ENCODE results near the gene PLA2R1. TPM values are rescaled to one million over a fixed set of nuclear protein-coding genes. Genes with fewer than 3 reads are reported as not detected.

Gene PLA2R1
- total and polyA plus RNA-seq, 2 donors (not counting 1 experiment from before 2014, with no cell fraction given), result 8.0 to 8.3 TPM

- no peaks in the 10 kb centered on the region for H4K20me1 ChIP-seq (ENCODE audit: control insufficient read depth, extremely low read depth, insufficient read depth, low read length)
- no peak overlapping the region for H3K27ac ChIP-seq (ENCODE audit: insufficient read depth, low read length)
- no peaks in the 10 kb centered on the region for H3K27me3 ChIP-seq (ENCODE audit: control insufficient read depth, insufficient read depth, low read length)
- no peaks in the 10 kb centered on the region for H3K4me1 ChIP-seq (ENCODE audit: control insufficient read depth, extremely low read depth, insufficient read depth, low read length)
- DNase-seq (ENCODE audit: low read depth in 2 of 2), result peak in 1 of 2 donors; percentile 35
- no peak overlapping the region for H3K4me3 ChIP-seq (replicated peaks in 1 of 4; ENCODE audit: control extremely low read depth in 1 of 4, insufficient read depth in 1 of 4, low read depth in 3 of 4, low read length in 4 of 4)
- no peaks in the 10 kb centered on the region for H3K79me2 ChIP-seq (ENCODE audit: control insufficient read depth, insufficient read depth, low read length)
- H2AFZ ChIP-seq (ENCODE audit: low read length), result no peak overlapping the region
- no peaks in the 10 kb centered on the region for H3K36me3 ChIP-seq (ENCODE audit: control insufficient read depth, insufficient read depth, low read length)
- TF ChIP-seq CTCF (conservative IDR thresholded peaks at IDR 0.05 in 1 of 2, IDR thresholded peaks at IDR 0.05 in 1 of 2; ENCODE audit: low read depth in 1 of 2, low read length in 2 of 2) (peak in 1 of 2 donors; percentile 4), EZH2 (IDR thresholded peaks at IDR 0.05; ENCODE audit: low read length, missing control alignments) (no peak)
- H3K9me3 ChIP-seq (ENCODE audit: control insufficient read depth, insufficient read depth, low read depth, low read length), result no peaks in the 10 kb centered on the region
- H3K9ac ChIP-seq (ENCODE audit: insufficient read depth, low read length), result no peak overlapping the region
- H3K4me2 ChIP-seq (ENCODE audit: extremely low read depth, insufficient read depth, low read length), result no peak overlapping the region
Observed at GRCh38 chr2:159998961-159999360, 63.5 kb downstream of the PLA2R1 start.

DNA sequence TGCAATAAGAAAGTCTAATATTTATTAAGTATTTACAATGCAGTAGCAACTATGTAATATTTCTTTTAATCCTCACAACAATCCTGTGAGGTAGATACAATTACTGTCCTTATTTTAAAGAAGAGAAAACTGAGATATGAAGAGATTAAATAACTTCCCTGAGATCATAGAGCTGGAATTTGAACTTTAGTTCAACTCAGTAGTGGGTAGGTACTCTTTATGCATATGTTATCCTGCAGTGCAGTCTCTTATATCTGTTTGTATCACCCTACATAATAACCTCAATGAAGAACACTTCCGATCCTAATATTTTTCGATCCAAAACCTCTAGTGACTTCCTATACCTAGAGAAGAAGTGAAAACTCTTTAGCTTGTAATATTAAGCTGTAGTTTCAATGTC lies 64.2 kb downstream of the PLA2R1 start:
- H3K4me1 ChIP-seq (ENCODE audit: control insufficient read depth, extremely low read depth, insufficient read depth, low read length), result no peaks in the 10 kb centered on the region
- H3K9ac ChIP-seq (ENCODE audit: insufficient read depth, low read length), result no peak overlapping the region
- no peak overlapping the region for H3K4me2 ChIP-seq (ENCODE audit: extremely low read depth, insufficient read depth, low read length)
- no peaks in the 10 kb centered on the region for H4K20me1 ChIP-seq (ENCODE audit: control insufficient read depth, extremely low read depth, insufficient read depth, low read length)
- H3K27me3 ChIP-seq (ENCODE audit: control insufficient read depth, insufficient read depth, low read length), result no peaks in the 10 kb centered on the region
- no peaks in the 10 kb centered on the region for H3K36me3 ChIP-seq (ENCODE audit: control insufficient read depth, insufficient read depth, low read length)
- TF ChIP-seq EZH2 (IDR thresholded peaks at IDR 0.05; ENCODE audit: low read length, missing control alignments) (no peak), CTCF (conservative IDR thresholded peaks at IDR 0.05 in 1 of 2, IDR thresholded peaks at IDR 0.05 in 1 of 2; ENCODE audit: low read depth in 1 of 2, low read length in 2 of 2) (no peak)
- no peak overlapping the region for H2AFZ ChIP-seq (ENCODE audit: low read length)
- H3K27ac ChIP-seq (ENCODE audit: insufficient read depth, low read length), result no peak overlapping the region
- H3K9me3 ChIP-seq (ENCODE audit: control insufficient read depth, insufficient read depth, low read depth, low read length), result no peaks in the 10 kb centered on the region
- peak in 1 of 2 donors; percentile 43 for DNase-seq (ENCODE audit: low read depth in 2 of 2)
- H3K79me2 ChIP-seq (ENCODE audit: control insufficient read depth, insufficient read depth, low read length), result no peaks in the 10 kb centered on the region
- no peak overlapping the region for H3K4me3 ChIP-seq (replicated peaks in 1 of 4; ENCODE audit: control extremely low read depth in 1 of 4, insufficient read depth in 1 of 4, low read depth in 3 of 4, low read length in 4 of 4)

- H3K27ac ChIP-seq (ENCODE audit: insufficient read depth, low read length), result no peak overlapping the region
- no peak overlapping the region for H2AFZ ChIP-seq (ENCODE audit: low read length)
- H3K9ac ChIP-seq (ENCODE audit: insufficient read depth, low read length), result no peak overlapping the region
- no peaks in the 10 kb centered on the region for H3K27me3 ChIP-seq (ENCODE audit: control insufficient read depth, insufficient read depth, low read length)
- no peaks in the 10 kb centered on the region for H3K36me3 ChIP-seq (ENCODE audit: control insufficient read depth, insufficient read depth, low read length)
- no peak overlapping the region for H3K4me2 ChIP-seq (ENCODE audit: extremely low read depth, insufficient read depth, low read length)
- no peaks in the 10 kb centered on the region for H4K20me1 ChIP-seq (ENCODE audit: control insufficient read depth, extremely low read depth, insufficient read depth, low read length)
- H3K4me3 ChIP-seq (replicated peaks in 1 of 4; ENCODE audit: control extremely low read depth in 1 of 4, insufficient read depth in 1 of 4, low read depth in 3 of 4, low read length in 4 of 4), result no peak overlapping the region
- DNase-seq (ENCODE audit: low read depth in 2 of 2), result peak; percentile 6 to 71
- H3K79me2 ChIP-seq (ENCODE audit: control insufficient read depth, insufficient read depth, low read length), result no peaks in the 10 kb centered on the region
- no peaks in the 10 kb centered on the region for H3K9me3 ChIP-seq (ENCODE audit: control insufficient read depth, insufficient read depth, low read depth, low read length)
- H3K4me1 ChIP-seq (ENCODE audit: control insufficient read depth, extremely low read depth, insufficient read depth, low read length), result no peaks in the 10 kb centered on the region
- TF ChIP-seq CTCF (conservative IDR thresholded peaks at IDR 0.05 in 1 of 2, IDR thresholded peaks at IDR 0.05 in 1 of 2; ENCODE audit: low read depth in 1 of 2, low read length in 2 of 2) (no peak), EZH2 (IDR thresholded peaks at IDR 0.05; ENCODE audit: low read length, missing control alignments) (no peak)
Observed at GRCh38 chr2:159996792-159997546, 65.4 kb downstream of the PLA2R1 start.

All from fibroblast of lung (primary cell).